ENCODE measurements around the gene NOL7. TPM values are rescaled to one million over a fixed set of nuclear protein-coding genes. Genes with fewer than 3 reads are reported as not detected.

NOL7 gene
- polyA plus RNA-seq, 3 donors, result 22.7 to 58.5 (median 56.9) TPM

GRCh38 chr6:13613029-13613594 lies 2.0 kb upstream of the NOL7 start:
- H3K9me3 ChIP-seq (replicated peaks in 1 of 2; ENCODE audit: control insufficient read depth in 1 of 2, insufficient read depth in 1 of 2, low read length in 2 of 2), result no peaks in the 10 kb centered on the region
- H3K27me3 ChIP-seq (ENCODE audit: control insufficient read depth in 2 of 2, insufficient read depth in 2 of 2, low read length in 2 of 2), result no peaks in the 10 kb centered on the region
- peaks cover 18 to 41% of the 10 kb centered on the region in 2 donors for H3K4me1 ChIP-seq (ENCODE audit: control insufficient read depth in 1 of 2, insufficient read depth in 2 of 2, low read length in 2 of 2)
- no peak overlapping the region for H2AFZ ChIP-seq (ENCODE audit: insufficient read depth, low read depth, low read length, poor library complexity, severe bottlenecking)
- intact Hi-C loops (cut with micrococcal nuclease), result loop anchor here in 1 of 2 donors (10.0 kb wide), 1 partner anchor 92 kb away; no protein-coding TSS in a partner anchor
- no peaks in the 10 kb centered on the region for H3K27me3 Mint-ChIP-seq (ENCODE audit: low read depth in 3 of 3)
- H3K27ac Mint-ChIP-seq, result no peak overlapping the region
- no peak overlapping the region for H3K4me3 ChIP-seq (replicated peaks in 1 of 3; ENCODE audit: low read depth in 2 of 3, low read length in 3 of 3)
- H3K36me3 ChIP-seq (replicated peaks in 1 of 2; ENCODE audit: control insufficient read depth in 1 of 2, insufficient read depth in 2 of 2, low read length in 2 of 2), result peaks cover 10 to 16% of the 10 kb centered on the region in 2 donors
- H3K9me3 Mint-ChIP-seq, result peaks cover 0 to 3% (median 0%) of the 10 kb centered on the region in 7 donors
- no peak for DNase-seq
- H3K4me3 Mint-ChIP-seq, result no peak overlapping the region
- H4K20me1 ChIP-seq (ENCODE audit: insufficient read depth, low read length), result peaks cover 23% of the 10 kb centered on the region
- no peak overlapping the region for H3K27ac ChIP-seq (ENCODE audit: low read depth in 1 of 2, low read length in 2 of 2)
- H3K4me2 ChIP-seq (replicated peaks; ENCODE audit: extremely low read depth, low read length, poor library complexity, severe bottlenecking), result no peak overlapping the region
- peaks cover 41% of the 10 kb centered on the region for H3K4me1 Mint-ChIP-seq
- no peak overlapping the region for H3K9ac ChIP-seq (ENCODE audit: insufficient read depth, low read length, poor library complexity, severe bottlenecking)
- WGBS (ENCODE audit: insufficient coverage), result 80% methylated on average over 1 of the region's 3 CpGs
- peaks cover 8 to 15% of the 10 kb centered on the region in 2 donors for H3K36me3 Mint-ChIP-seq
- H3K79me2 ChIP-seq (ENCODE audit: insufficient read depth, low read length), result peaks cover 24% of the 10 kb centered on the region
- TF ChIP-seq CTCF (IDR thresholded peaks at IDR 0.05), result no peak

- Histone ChIP-seq H3K4me2 (replicated peaks; ENCODE audit: extremely low read depth, low read length, poor library complexity, severe bottlenecking) (peak overlapping the region; percentile 97), H3K4me1 (ENCODE audit: control insufficient read depth in 1 of 2, insufficient read depth in 2 of 2, low read length in 2 of 2) (peaks cover 18 to 41% of the 10 kb centered on the region in 2 donors), H3K27me3 (ENCODE audit: control insufficient read depth in 2 of 2, insufficient read depth in 2 of 2, low read length in 2 of 2) (no peaks in the 10 kb centered on the region), H4K20me1 (ENCODE audit: insufficient read depth, low read length) (peaks cover 28% of the 10 kb centered on the region), H3K9ac (ENCODE audit: insufficient read depth, low read length, poor library complexity, severe bottlenecking) (peak overlapping the region; percentile 92), H3K36me3 (replicated peaks in 1 of 2; ENCODE audit: control insufficient read depth in 1 of 2, insufficient read depth in 2 of 2, low read length in 2 of 2) (peaks cover 21 to 25% of the 10 kb centered on the region in 2 donors), H3K4me3 (replicated peaks in 1 of 3; ENCODE audit: low read depth in 2 of 3, low read length in 3 of 3) (peak overlapping the region; percentile 57 to 99 (median 90)), H3K27ac (ENCODE audit: low read depth in 1 of 2, low read length in 2 of 2) (peak overlapping the region; percentile 88 to 93), H2AFZ (ENCODE audit: insufficient read depth, low read depth, low read length, poor library complexity, severe bottlenecking) (peak overlapping the region; percentile 98), H3K79me2 (ENCODE audit: insufficient read depth, low read length) (peaks cover 32% of the 10 kb centered on the region), H3K9me3 (replicated peaks in 1 of 2; ENCODE audit: control insufficient read depth in 1 of 2, insufficient read depth in 1 of 2, low read length in 2 of 2) (no peaks in the 10 kb centered on the region)
- WGBS (ENCODE audit: insufficient coverage), result 7% methylated on average over 37 of the region's 38 CpGs
- Mint-ChIP-seq H3K9me3 (peaks cover 0 to 3% (median 0%) of the 10 kb centered on the region in 7 donors), H3K27me3 (ENCODE audit: low read depth in 3 of 3) (no peaks in the 10 kb centered on the region), H3K27ac (peak overlapping the region; percentile 90 to 97 (median 95)), H3K4me1 (peaks cover 41% of the 10 kb centered on the region), H3K4me3 (peak overlapping the region; percentile 97 to 98), H3K36me3 (peaks cover 17 to 26% of the 10 kb centered on the region in 2 donors)
- intact Hi-C loops (cut with micrococcal nuclease), result loop anchor here in 1 of 2 donors (10.0 kb wide), 1 partner anchor 90 kb away; no protein-coding TSS in a partner anchor
- peak in 1 of 3 donors; percentile 13 for DNase-seq
- TF ChIP-seq CTCF (IDR thresholded peaks at IDR 0.05), result no peak
Measured at GRCh38 chr6:13614126-13614925, 809 bp upstream of the NOL7 start.

Measured in CD14-positive monocyte (primary cell).